ENCODE data around the gene PLCH1. TPM values are rescaled to one million over a fixed set of nuclear protein-coding genes. Genes with fewer than 3 reads are reported as not detected.

Gene PLCH1
- total and polyA plus RNA-seq, 2 donors (not counting 1 experiment from before 2014, with no cell fraction given), result 0.27 TPM; not detected in 1

DNA sequence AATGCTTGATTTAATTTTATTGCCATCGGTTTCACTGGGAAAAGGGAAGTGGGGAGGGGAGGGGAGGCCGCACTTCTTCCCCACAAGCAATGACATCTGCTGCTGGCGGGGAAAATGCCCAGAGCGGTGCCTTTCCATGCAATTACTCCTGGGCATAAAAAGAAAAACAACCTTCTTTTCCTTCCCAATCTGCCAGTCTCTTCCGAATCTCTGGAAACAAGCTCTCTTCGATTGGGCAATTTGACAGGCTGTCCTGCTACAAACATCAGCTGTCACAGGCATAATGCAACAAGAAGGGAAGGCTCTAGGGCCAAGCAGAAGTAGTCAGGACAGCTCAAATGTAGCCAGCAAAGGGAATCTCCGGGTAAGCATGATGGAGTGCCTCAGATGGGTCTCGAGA is 358.0 kb downstream of the PLCH1 start:
- Histone ChIP-seq H3K4me1 (ENCODE audit: control insufficient read depth in 2 of 2, insufficient read depth in 2 of 2, low read length in 2 of 2) (no peaks in the 10 kb centered on the region), H3K36me3 (replicated peaks in 1 of 2; ENCODE audit: control extremely low read depth in 1 of 2, control insufficient read depth in 1 of 2, extremely low read depth in 1 of 2, insufficient read depth in 2 of 2, low read length in 1 of 2) (no peaks in the 10 kb centered on the region), H3K27ac (ENCODE audit: low read length in 2 of 2) (no peak overlapping the region), H2AFZ (ENCODE audit: insufficient read depth, low read depth, low read length, poor library complexity, severe bottlenecking) (no peak overlapping the region), H3K27me3 (replicated peaks in 1 of 4; ENCODE audit: control extremely low read depth in 1 of 4, control insufficient read depth in 3 of 4, insufficient read depth in 4 of 4, low read length in 3 of 4) (no peaks in the 10 kb centered on the region), H3K9me3 (ENCODE audit: control extremely low read depth in 1 of 3, control insufficient read depth in 2 of 3, insufficient read depth in 1 of 3, low read length in 2 of 3) (no peaks in the 10 kb centered on the region), H3K4me2 (replicated peaks; ENCODE audit: low read depth, low read length, poor library complexity, severe bottlenecking) (no peak overlapping the region), H3K4me3 (ENCODE audit: control extremely low read depth in 1 of 5, extremely low read depth in 1 of 5, insufficient read depth in 1 of 5, low read depth in 2 of 5, low read length in 4 of 5) (no peak overlapping the region), H3K79me2 (ENCODE audit: control insufficient read depth, insufficient read depth, low read length) (no peaks in the 10 kb centered on the region), H4K20me1 (ENCODE audit: control insufficient read depth, insufficient read depth, low read length, poor library complexity, severe bottlenecking) (no peaks in the 10 kb centered on the region), H3K9ac (ENCODE audit: low read length) (no peak overlapping the region)
- Mint-ChIP-seq H3K27me3 (peaks cover 4% of the 10 kb centered on the region), H3K27ac (no peak overlapping the region), H3K4me1 (no peaks in the 10 kb centered on the region), H3K9me3 (ENCODE audit: insufficient read depth) (no peaks in the 10 kb centered on the region), H3K4me3 (no peak overlapping the region)
- ChIA-PET CTCF (no interaction called here), POLR2A (no interaction called here)
- 46% methylated on average over 4 of the region's 8 CpGs for WGBS (ENCODE audit: insufficient coverage)
- DNase-seq, result no peak
- intact Hi-C loops (cut with micrococcal nuclease), result no loop called here
- TF ChIP-seq, protein P1, sequence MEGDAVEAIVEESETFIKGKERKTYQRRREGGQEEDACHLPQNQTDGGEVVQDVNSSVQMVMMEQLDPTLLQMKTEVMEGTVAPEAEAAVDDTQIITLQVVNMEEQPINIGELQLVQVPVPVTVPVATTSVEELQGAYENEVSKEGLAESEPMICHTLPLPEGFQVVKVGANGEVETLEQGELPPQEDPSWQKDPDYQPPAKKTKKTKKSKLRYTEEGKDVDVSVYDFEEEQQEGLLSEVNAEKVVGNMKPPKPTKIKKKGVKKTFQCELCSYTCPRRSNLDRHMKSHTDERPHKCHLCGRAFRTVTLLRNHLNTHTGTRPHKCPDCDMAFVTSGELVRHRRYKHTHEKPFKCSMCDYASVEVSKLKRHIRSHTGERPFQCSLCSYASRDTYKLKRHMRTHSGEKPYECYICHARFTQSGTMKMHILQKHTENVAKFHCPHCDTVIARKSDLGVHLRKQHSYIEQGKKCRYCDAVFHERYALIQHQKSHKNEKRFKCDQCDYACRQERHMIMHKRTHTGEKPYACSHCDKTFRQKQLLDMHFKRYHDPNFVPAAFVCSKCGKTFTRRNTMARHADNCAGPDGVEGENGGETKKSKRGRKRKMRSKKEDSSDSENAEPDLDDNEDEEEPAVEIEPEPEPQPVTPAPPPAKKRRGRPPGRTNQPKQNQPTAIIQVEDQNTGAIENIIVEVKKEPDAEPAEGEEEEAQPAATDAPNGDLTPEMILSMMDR (IDR thresholded peaks at IDR 0.05), result no peak
- ATAC-seq (ENCODE audit: low read depth), result no peak

DNA sequence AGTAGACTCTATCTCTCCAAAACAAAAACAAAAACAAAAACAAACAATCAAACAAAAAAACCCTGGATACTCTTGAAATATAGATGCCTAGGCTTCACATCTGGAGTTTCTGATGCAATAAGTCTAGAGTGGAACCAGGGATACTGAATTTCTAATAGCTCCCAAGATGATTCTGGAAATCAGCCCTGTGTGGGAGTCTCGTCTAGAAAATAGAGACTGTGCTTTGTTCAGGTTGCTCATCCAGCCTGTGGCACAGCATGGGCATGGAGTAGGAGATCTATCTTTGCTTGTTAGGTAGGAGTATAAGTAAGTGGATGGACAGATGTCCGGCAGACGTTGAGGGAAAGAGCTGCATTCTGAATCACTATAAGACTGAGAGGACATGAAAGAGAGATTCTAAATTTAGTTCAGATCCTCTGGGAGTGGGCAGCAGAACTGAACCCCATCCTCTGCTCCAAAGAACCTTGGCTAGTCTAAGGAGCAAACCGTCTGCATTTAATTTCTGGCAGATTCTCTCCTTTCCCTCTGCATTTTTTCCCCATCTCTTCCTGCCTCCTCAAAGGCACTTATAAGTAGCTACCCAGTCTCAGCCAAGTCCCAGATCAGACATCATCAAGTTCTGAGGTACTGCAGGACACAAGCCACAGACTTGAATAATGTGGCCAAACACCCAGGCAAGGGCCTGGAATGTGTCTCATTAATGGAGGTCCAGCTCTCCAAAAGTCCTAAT is 358.8 kb downstream of the PLCH1 start:
- no peak overlapping the region for H2AFZ ChIP-seq (ENCODE audit: insufficient read depth, low read depth, low read length, poor library complexity, severe bottlenecking)
- H3K4me2 ChIP-seq (replicated peaks; ENCODE audit: low read depth, low read length, poor library complexity, severe bottlenecking), result no peak overlapping the region
- Mint-ChIP-seq H3K4me3 (no peak overlapping the region), H3K27ac (no peak overlapping the region), H3K4me1 (no peaks in the 10 kb centered on the region), H3K9me3 (ENCODE audit: insufficient read depth) (no peaks in the 10 kb centered on the region), H3K27me3 (peaks cover 4% of the 10 kb centered on the region)
- no peaks in the 10 kb centered on the region for H3K27me3 ChIP-seq (replicated peaks in 1 of 4; ENCODE audit: control extremely low read depth in 1 of 4, control insufficient read depth in 3 of 4, insufficient read depth in 4 of 4, low read length in 3 of 4)
- no peak for TF ChIP-seq EZH2 (IDR thresholded peaks at IDR 0.05; ENCODE audit: borderline replicate concordance, insufficient read depth, low read depth, low read length, poor library complexity, severe bottlenecking)
- TF ChIP-seq, protein P1 (IDR thresholded peaks at IDR 0.05), result no peak
- DNase-seq (no peak), ATAC-seq (ENCODE audit: low read depth) (no peak)
- H3K36me3 ChIP-seq (replicated peaks in 1 of 2; ENCODE audit: control extremely low read depth in 1 of 2, control insufficient read depth in 1 of 2, extremely low read depth in 1 of 2, insufficient read depth in 2 of 2, low read length in 1 of 2), result no peaks in the 10 kb centered on the region
- H3K9me3 ChIP-seq (ENCODE audit: control extremely low read depth in 1 of 3, control insufficient read depth in 2 of 3, insufficient read depth in 1 of 3, low read length in 2 of 3), result no peaks in the 10 kb centered on the region
- 87% methylated on average over 2 of the region's 4 CpGs for WGBS (ENCODE audit: insufficient coverage)
- CTCF ChIA-PET, result no interaction called here
- no peak overlapping the region for H3K4me3 ChIP-seq (ENCODE audit: control extremely low read depth in 1 of 5, extremely low read depth in 1 of 5, insufficient read depth in 1 of 5, low read depth in 2 of 5, low read length in 4 of 5)
- no peaks in the 10 kb centered on the region for H4K20me1 ChIP-seq (ENCODE audit: control insufficient read depth, insufficient read depth, low read length, poor library complexity, severe bottlenecking)
- H3K4me1 ChIP-seq (ENCODE audit: control insufficient read depth in 2 of 2, insufficient read depth in 2 of 2, low read length in 2 of 2), result no peaks in the 10 kb centered on the region
- H3K79me2 ChIP-seq (ENCODE audit: control insufficient read depth, insufficient read depth, low read length), result no peaks in the 10 kb centered on the region
- intact Hi-C loops (cut with micrococcal nuclease), result no loop called here
- no peak overlapping the region for H3K9ac ChIP-seq (ENCODE audit: low read length)
- POLR2A ChIA-PET, result no interaction called here
- H3K27ac ChIP-seq (ENCODE audit: low read length in 2 of 2), result no peak overlapping the region

All from B cell (primary cell).